ENCODE data around the gene SIPA1L2. TPM values are rescaled to one million over a fixed set of nuclear protein-coding genes. Genes with fewer than 3 reads are reported as not detected.
"Not testable (repeated sequence)": the region's sequence is repeated elsewhere in the genome, so short reads cannot be mapped to it uniquely, and the experiment has no call there.

Gene SIPA1L2
- total RNA-seq, 2 experiments from 2014 or later: 0.41 to 0.91 TPM

DNA sequence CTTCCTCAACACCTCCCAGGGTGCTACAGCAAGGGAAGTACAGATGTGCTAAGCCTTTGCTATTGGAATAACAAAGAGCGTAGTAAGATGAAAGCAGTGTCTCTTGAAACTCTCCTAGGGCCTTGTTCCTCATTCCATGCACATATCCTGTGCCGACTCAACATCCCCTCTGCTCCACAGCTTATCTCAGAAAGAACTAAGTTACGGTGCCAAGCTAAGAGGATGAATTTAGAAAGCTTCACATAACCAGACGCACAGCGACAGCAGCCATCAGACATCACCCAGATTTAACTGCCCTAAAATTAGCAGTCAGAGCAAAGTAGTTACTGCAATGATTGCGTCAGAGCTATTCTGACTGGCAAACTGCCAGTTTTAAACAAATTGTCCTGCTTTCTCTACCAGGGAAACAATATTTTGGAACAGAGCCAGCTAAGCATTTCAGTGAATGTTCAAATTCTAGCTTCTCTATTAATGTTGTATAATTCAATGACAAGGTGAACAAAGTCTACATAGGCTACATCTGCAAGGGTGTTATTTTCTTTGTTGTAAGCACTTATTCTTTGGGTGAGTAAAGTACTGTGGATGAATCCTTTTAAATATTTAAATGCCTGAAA is 9.5 kb downstream of the SIPA1L2 start:
- no peaks in the 10 kb centered on the region for H3K36me3 Mint-ChIP-seq
- no peak for ATAC-seq
- CTCF ChIA-PET: no interaction called here
- no peak overlapping the region for H3K4me3 Mint-ChIP-seq
- peaks cover under 1% of the 10 kb centered on the region for H3K27me3 Mint-ChIP-seq
- no peaks in the 10 kb centered on the region for H3K4me1 Mint-ChIP-seq
- H3K27ac Mint-ChIP-seq: no peak overlapping the region
- no peak for DNase-seq
- no peaks in the 10 kb centered on the region for H3K9me3 Mint-ChIP-seq (ENCODE audit: low read depth)

DNA sequence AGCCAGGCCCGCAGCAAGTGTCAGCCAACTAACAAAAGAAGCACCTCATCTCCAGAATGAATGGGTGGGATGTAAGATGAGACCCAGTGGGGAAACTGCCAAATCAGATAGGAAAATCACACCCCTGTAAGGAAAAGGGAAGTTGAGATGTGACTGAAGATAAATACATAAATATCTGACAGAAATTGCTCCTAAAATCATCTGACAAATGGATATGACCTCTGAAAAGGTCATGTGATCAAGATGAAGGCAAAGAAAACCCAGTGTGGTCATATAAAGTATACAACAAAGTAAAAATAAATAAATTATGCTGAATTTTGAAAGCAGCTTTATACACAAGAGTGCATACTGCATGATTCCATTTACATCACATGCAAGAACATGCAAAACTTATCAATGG is 12.7 kb downstream of the SIPA1L2 start:
- no peaks in the 10 kb centered on the region for H3K27me3 Mint-ChIP-seq
- ATAC-seq: no peak
- no peak for DNase-seq
- H3K27ac Mint-ChIP-seq: no peak overlapping the region
- CTCF ChIA-PET: no interaction called here
- H3K36me3 Mint-ChIP-seq: no peaks in the 10 kb centered on the region
- no peaks in the 10 kb centered on the region for H3K4me1 Mint-ChIP-seq
- H3K4me3 Mint-ChIP-seq: no peak overlapping the region
- H3K9me3 Mint-ChIP-seq (ENCODE audit: low read depth): no peaks in the 10 kb centered on the region

DNA sequence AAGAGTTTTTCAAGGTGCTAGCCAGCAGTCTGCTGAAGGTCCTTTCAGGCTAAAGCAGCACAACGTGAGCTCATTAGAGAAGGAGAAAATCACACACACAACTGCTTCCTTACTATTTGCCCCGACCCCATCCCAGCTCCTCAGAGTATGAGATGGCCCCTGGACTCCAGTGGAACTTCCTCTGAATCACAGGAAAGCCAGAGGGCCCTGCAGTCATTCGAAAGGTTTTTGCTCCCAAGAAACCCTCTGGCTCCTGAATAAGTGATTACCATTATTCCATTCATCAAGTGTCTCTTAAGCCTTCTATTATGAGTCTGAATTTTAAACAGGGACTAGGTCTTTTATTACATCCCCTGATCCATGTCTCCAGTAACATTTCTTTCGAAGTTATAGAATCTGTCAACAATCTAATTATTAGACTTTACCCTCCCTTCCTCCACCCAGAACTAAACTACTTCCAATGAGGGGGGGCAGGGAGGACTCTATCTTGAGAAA is 14.6 kb downstream of the SIPA1L2 start:
- Mint-ChIP-seq H3K9me3 (ENCODE audit: low read depth) (no peaks in the 10 kb centered on the region), H3K4me1 (no peaks in the 10 kb centered on the region), H3K36me3 (no peaks in the 10 kb centered on the region), H3K27me3 (no peaks in the 10 kb centered on the region), H3K27ac (no peak overlapping the region), H3K4me3 (no peak overlapping the region)
- CTCF ChIA-PET: interaction anchor here (0.6 to 1.7 kb wide), 4 partner anchors 10 to 36 kb away, joined by 3 to 8 read pairs (median 4); no protein-coding TSS in a partner anchor
- DNase-seq (no peak), ATAC-seq (no peak)

DNA sequence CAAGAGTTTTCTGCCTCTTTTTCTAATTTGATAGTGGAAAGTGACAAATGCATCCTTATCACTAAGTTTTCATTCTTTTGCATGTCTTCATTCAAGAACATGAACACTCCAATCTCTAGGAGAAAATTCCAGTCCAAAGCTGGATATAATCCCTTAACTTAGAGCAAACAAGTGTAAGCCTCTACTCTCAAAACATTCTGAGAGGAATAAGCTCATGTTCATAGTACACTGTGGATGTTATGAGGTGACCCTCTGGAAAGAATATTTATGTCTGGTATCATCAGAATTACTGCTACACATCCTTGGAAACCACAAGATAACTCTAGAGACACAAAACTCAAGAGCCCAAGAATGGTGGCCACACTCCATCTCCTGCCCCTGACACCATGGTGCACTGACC is 15.1 kb downstream of the SIPA1L2 start:
- Mint-ChIP-seq H3K4me3 (no peak overlapping the region), H3K9me3 (ENCODE audit: low read depth) (no peaks in the 10 kb centered on the region), H3K4me1 (no peaks in the 10 kb centered on the region), H3K27ac (no peak overlapping the region), H3K27me3 (no peaks in the 10 kb centered on the region), H3K36me3 (no peaks in the 10 kb centered on the region)
- no peak for ATAC-seq
- no peak for DNase-seq
- CTCF ChIA-PET: interaction anchor here (0.6 kb wide), 1 partner anchor 12 kb away, joined by 4 read pairs; no protein-coding TSS in a partner anchor

DNA sequence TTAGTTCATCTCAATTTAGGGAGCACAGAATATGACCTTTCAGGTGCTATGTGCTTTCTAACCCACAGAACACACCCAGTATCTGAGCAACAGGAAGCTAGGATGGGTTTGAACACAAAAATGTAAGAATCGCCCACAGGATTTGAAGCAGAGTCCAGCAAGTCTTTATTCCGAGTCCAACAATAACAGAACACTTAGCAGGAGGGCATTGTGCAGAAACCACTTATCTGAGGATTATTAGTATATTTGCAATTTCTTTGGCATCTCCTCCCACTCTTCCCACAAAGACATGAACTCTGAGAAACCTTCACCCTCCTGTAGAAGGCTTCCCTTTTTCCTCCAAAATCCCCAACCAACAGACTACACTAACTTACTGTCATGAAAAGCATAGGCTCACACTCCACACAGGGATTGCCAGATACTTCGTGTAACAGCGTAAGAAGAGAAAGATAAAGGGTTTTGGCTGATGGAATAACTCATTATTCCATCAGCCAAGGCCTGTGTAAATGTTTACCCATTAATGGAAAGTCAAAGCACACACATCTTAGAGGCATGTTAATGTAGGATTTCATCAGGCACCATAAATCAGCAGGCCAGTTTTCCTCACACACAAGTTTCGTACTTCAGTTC is 16.1 kb downstream of the SIPA1L2 start:
- Mint-ChIP-seq H3K27me3 (no peaks in the 10 kb centered on the region), H3K36me3 (no peaks in the 10 kb centered on the region), H3K27ac (no peak overlapping the region), H3K9me3 (ENCODE audit: low read depth) (no peaks in the 10 kb centered on the region), H3K4me1 (no peaks in the 10 kb centered on the region), H3K4me3 (no peak overlapping the region)
- CTCF ChIA-PET: no interaction called here
- no peak for ATAC-seq
- no peak for DNase-seq

DNA sequence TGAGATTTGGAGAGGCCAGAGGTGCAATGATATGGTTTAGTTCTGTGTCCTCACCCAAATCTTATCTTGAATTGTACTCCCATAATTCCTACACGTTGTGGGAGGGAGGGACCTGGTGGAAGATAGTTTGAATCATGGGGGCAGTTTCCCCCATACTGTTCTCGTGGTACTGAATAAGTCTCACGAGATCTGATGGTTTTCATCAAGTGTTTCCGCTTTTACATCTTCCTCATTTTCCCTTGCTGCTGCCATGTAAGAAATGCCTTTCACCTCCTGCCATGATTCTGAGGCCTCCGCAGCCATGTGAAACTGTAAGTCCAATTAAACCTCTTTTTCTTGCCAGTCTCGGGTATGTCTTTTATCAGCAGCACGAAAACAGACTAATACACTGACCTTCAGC is 17.1 kb downstream of the SIPA1L2 start:
- ATAC-seq, CTCF ChIA-PET, H3K27ac Mint-ChIP-seq: not testable (repeated sequence)

DNA sequence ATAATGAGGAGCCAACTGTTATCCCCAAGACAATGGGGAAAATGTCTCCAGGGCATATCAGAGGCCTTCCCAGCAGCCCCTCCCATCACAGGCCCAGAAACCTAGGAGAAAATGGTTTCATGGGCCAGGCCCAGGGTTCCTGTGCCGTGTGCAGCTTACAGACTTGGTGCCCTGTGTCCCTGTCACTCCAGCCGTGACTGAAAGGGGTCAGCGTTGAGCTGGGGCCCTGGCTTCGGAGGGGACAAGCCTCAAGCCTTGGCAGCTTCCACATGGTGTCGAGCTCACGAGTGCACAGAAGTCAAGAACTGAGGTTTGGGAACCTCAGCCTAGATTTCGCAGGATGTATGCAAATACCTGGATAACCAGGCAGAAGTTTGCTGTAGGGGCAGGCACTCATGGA is 18.1 kb downstream of the SIPA1L2 start:
- Mint-ChIP-seq H3K9me3 (ENCODE audit: low read depth) (no peaks in the 10 kb centered on the region), H3K36me3 (no peaks in the 10 kb centered on the region), H3K4me1 (no peaks in the 10 kb centered on the region), H3K27ac (no peak overlapping the region), H3K27me3 (no peaks in the 10 kb centered on the region), H3K4me3 (no peak overlapping the region)
- CTCF ChIA-PET: no interaction called here
- ATAC-seq (no peak), DNase-seq (no peak)

More for the DNA sequence above, 17.1 kb downstream of the SIPA1L2 start:
- not testable (repeated sequence) for H3K4me3 Mint-ChIP-seq; H3K9me3 Mint-ChIP-seq (ENCODE audit: low read depth); H3K4me1 Mint-ChIP-seq; H3K36me3 Mint-ChIP-seq; DNase-seq; H3K27me3 Mint-ChIP-seq

DNA sequence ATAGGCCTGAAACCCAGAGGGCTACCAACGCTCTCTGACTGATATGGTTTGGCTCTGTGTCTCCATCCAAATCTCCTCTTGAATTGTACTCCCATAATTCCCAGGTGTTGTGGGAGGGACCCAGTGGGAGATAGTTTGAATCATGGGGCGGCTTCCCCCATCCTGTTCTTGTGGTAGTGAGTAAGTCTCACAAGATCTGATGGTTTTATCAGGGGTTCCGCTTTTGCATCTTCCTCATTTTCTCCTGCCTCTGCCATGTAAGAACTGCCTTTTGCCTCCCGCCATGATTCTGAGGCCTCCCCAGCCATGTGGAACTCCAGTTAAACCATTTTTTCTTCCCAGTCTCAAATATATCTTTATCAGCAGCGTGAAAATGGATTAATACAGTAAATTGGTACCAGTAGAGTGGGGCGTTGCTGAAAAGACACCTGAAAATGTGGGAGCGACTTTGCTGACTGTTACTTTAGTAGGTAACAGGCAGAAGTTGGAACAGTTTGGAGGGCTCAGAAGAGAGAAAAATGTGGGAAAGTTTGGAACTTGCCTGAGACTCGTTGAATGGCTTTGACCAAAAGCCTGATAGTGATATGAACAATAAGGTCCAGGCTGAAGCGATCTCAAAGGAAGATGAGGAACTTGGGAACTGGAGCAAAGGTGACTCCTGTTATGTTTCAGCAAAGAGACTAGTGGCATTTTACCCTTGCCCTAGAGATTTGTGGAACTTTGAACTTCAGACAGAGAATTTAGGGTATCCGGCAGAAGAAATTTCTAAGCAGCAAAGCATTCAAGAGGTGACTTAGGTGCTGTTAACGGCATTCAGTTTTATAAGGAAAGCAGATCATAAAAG is 18.8 kb downstream of the SIPA1L2 start:
- H3K36me3 Mint-ChIP-seq; H3K4me1 Mint-ChIP-seq; H3K4me3 Mint-ChIP-seq; H3K9me3 Mint-ChIP-seq (ENCODE audit: low read depth); CTCF ChIA-PET; ATAC-seq; H3K27ac Mint-ChIP-seq; H3K27me3 Mint-ChIP-seq; DNase-seq: not testable (repeated sequence)

DNA sequence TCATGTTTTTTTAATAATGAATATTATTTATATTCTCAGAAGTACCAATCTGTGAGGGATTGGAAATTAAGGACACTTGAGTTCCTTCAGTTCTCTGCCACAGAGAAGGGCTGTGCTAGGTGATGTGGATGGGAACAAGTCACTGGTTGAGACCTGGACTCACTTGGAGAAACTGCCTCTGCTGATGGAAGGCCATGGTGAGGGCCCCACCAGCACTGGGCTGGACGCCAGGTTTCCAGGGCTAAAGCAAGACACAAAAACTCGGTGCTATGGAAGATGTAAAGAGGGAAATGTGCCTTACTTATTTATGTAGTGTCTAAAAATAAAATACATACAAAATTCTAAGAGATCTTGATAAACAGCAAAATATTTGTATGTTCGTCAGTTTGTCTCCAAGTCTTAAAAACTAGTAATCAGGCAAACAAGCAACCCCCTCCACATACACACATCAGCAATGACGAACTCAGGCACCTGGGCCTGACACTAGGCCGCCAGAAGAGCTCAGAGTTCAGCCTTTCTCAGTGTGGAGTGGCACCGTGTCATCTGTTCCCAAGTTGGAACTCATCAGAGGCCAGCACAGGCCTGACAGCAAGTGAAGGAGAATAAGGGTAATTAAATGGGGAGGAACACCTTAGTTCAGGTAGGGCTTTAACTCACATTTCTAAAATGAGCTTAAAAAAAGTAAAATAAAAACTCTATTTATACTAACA is 19.6 kb downstream of the SIPA1L2 start:
- Mint-ChIP-seq H3K36me3 (no peaks in the 10 kb centered on the region), H3K27me3 (no peaks in the 10 kb centered on the region), H3K27ac (no peak overlapping the region), H3K4me3 (no peak overlapping the region), H3K9me3 (ENCODE audit: low read depth) (no peaks in the 10 kb centered on the region), H3K4me1 (no peaks in the 10 kb centered on the region)
- no peak for DNase-seq
- ATAC-seq: no peak
- CTCF ChIA-PET: no interaction called here

DNA sequence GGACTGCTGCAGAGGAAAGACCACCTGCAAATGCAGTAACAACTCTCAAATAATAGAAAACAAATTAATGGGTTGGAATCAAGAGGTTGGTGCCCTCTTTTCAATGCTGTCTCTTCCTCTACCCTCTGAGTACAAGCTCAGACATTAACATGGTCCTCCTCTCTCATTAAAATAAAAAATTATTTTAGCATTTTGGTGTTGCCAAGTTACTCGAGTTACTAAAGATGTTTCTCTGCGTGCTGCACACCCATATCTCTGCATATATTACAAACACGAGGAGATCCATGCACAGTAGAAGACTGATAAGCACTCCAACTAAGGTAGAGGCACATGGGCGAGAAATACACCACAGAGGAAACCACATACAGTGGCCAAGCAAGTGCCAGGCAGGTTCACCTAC is 21.5 kb downstream of the SIPA1L2 start:
- ATAC-seq (no peak), DNase-seq (no peak)
- no peaks in the 10 kb centered on the region for H3K4me1 Mint-ChIP-seq
- H3K27me3 Mint-ChIP-seq: no peaks in the 10 kb centered on the region
- no peak overlapping the region for H3K4me3 Mint-ChIP-seq
- peaks cover 3% of the 10 kb centered on the region for H3K9me3 Mint-ChIP-seq (ENCODE audit: low read depth)
- CTCF ChIA-PET: no interaction called here
- no peaks in the 10 kb centered on the region for H3K36me3 Mint-ChIP-seq
- no peak overlapping the region for H3K27ac Mint-ChIP-seq

DNA sequence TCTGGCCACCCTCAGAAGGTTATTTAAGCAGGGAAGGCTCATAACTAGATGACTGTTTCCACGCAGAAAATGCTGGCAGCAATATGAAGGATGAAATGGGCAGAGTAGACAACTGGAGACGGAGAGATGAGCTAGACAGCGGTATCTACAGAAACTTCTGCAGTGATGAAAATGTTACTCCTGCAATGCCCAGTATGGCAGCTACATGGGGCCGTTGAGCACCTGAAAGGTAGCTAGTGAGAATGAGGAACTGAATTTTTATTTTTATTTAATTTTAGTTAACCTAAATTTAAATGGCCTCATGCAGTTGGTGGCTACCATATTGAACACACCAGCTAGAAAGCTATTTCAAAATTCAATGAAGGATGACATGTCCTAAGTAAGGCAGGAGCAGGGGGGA is 27.3 kb downstream of the SIPA1L2 start:
- Mint-ChIP-seq H3K4me3 (no peak overlapping the region), H3K27me3 (no peaks in the 10 kb centered on the region), H3K4me1 (peaks cover 31% of the 10 kb centered on the region), H3K27ac (no peak overlapping the region), H3K9me3 (ENCODE audit: low read depth) (peaks cover 5% of the 10 kb centered on the region), H3K36me3 (peaks cover 3% of the 10 kb centered on the region)
- ATAC-seq: no peak
- CTCF ChIA-PET: interaction anchor here (0.7 kb wide), 1 partner anchor 12 kb away, joined by 4 read pairs; no protein-coding TSS in a partner anchor
- no peak for DNase-seq

DNA sequence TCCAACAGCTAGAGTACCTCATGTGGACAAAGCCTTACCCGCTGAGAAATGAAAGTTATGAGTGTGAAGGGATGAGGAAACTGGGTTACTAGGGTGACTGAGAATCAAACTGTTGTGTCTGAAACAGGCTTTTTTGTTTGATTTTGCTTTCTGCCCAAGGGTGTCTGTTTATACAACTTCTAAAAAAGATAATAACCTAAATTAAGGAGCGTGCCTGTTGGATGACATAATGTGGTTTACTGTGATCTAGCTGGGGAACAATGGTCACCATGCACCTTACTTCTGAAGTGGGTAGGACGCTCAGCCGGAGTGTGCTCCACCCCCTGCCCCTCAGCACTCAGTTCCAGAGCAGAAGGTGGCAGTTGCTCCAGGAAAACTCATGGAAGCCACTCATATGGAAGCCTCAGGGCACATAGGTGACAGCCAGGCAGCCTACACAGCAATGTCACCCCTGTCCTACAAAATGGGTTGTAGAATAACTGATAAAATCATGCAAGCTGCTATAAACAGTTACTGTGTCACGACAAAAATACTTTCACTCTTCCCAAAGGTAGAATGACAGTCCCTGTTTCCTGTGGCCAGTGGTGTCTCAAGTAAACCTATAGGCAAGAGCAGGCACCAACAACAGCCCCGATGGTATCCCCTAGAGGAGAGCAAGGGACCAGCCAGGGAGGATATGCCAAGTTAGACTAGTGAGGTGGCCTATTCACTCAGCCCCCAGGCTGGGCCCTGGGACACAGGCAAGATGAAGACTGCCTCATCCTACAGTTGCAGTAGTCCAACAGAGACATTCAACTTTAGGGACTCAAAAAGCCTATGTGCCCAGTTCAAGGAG is 29.3 kb downstream of the SIPA1L2 start:
- CTCF ChIA-PET: no interaction called here
- Mint-ChIP-seq H3K27ac (peak overlapping the region; percentile 71), H3K27me3 (no peaks in the 10 kb centered on the region), H3K9me3 (ENCODE audit: low read depth) (peaks cover 5% of the 10 kb centered on the region), H3K4me1 (peaks cover 40% of the 10 kb centered on the region), H3K36me3 (peaks cover 6% of the 10 kb centered on the region), H3K4me3 (no peak overlapping the region)
- ATAC-seq (peak; percentile 40), DNase-seq (no peak)
